Astrocyte of the cerebellum (primary cell): ENCODE measurements around the gene USP3.
A peak's percentile ranks its signal among the peaks of the same experiment; 100 is the strongest.

Experiments
- DNase-seq: peaks from one replicate; pipeline ENCODE4 v3.0.0-alpha.2; 2011; ENCODE audit warnings: low read depth
- H3K4me3 ChIP-seq: 2 replicates; pipeline ENCODE4 v1.5.1; 2011; ENCODE audit warnings: mild to moderate bottlenecking, low read depth, low read length, moderate library complexity
- CTCF ChIP-seq: IDR thresholded peaks from 2 replicates; pipeline ENCODE4 v1.5.1; 2012; ENCODE audit warnings: low read length, low read depth, moderate library complexity, mild to moderate bottlenecking; ENCODE audit errors: missing control alignments
- in situ Hi-C: cut with HindIII; loops from 2 replicates; pipeline ENCODE4 v1.10.0; 2017; ENCODE audit warnings: low sequenced_read_pairs

The USP3 gene

DNA sequence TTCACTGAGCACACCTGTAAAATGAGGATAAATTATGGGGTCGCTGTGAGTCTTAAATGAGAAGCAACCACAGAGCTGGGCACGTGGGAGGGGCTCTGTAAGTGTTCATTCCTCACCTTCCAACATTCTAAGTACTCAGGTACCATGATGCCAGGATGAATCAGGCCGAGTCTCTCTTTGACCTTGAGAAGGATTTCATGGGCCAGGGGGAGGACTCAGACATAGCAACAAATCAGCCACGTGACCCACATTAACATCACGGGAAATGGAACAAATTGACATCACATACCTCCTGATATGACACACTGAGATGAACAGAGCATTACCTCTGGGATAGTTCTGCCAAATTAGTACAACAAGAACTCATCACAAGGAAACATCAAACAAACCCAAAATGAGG is 35.2 kb upstream of the USP3 start:
- no peak for DNase-seq
- no peak overlapping the region for H3K4me3 ChIP-seq
- no peak for TF ChIP-seq CTCF
- in situ Hi-C loops, result no loop called here

- TF ChIP-seq CTCF, result no peak
- no peak for DNase-seq
- H3K4me3 ChIP-seq, result no peak overlapping the region
- in situ Hi-C loops, result no loop called here
Observed at GRCh38 chr15:63469984-63470383, 34.4 kb upstream of the USP3 start.

GRCh38 chr15:63473007-63473748 is 31.2 kb upstream of the USP3 start:
- H3K4me3 ChIP-seq, result no peak overlapping the region
- no peak for DNase-seq
- in situ Hi-C loops, result no loop called here

GRCh38 chr15:63473749-63473998 is 30.7 kb upstream of the USP3 start:
- no peak for TF ChIP-seq CTCF
- H3K4me3 ChIP-seq, result no peak overlapping the region
- no peak for DNase-seq
- in situ Hi-C loops, result no loop called here

More at GRCh38 chr15:63473007-63473748, 31.2 kb upstream of the USP3 start:
- no peak for TF ChIP-seq CTCF

DNA sequence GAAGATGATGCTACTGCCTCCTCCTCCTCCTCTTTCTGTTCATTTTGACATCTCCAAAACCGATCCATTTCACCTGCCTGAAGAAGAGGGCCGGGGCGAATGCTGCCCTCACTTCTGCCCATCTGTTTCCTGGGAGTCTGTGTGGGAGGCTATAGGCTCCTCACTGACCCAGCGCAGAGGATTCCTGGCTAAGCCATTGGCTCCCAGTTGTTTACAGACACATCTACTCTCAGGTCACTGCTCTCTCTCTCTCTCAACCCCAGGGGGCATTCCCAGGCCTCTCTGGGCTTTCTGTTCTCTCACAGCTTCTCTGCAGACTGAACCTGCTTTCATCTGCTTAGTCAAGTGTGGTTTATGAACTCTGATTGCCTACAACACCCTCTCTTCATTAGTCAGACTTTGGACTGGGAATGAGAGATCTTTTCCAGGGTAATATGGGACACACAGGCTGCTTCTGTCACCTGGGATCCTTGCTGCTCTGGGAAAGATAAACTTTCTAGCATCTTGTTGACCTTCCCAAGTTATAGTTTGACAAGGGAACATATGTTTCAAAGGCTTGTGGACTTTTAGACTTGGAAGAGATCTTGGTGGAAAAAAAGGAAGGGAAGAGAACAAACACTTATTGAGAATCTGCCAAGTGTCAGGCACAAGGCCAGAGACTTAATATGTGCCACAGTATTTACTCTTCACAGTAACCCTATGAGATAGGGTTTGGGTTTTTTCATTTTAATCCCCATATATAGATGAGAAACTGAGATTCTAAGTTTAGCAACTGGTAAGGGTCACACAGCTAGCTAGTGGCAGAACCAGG is 30.2 kb upstream of the USP3 start:
- peak; percentile 3 for TF ChIP-seq CTCF
- DNase-seq, result peak; percentile 64
- in situ Hi-C loops, result no loop called here
- no peak overlapping the region for H3K4me3 ChIP-seq

DNA sequence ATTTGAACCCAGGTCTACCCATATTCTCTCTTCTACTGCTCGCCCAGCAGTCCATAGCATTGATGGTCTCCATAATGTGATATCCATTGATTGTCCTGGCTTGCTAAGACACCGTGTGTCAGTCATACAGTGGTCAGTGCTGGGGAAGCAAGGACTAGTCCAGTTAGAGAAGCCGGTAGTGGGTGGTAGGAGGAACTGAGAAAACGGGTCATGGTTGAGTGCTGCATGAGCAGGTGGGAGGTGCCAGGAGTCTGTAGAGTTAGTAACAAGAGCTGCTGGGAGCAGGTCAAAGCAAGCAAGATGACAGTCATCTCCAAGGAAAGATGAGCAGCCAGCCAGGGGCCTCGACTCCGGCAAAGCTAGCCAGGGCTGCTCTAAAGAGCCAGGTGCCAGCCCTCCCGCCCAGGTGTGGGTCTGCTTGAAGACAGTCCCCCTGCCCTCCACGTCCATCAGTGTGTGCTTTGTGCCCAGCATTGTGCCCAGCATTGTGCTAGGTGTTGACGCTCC is 29.5 kb upstream of the USP3 start:
- in situ Hi-C loops, result no loop called here
- no peak overlapping the region for H3K4me3 ChIP-seq
- no peak for TF ChIP-seq CTCF
- DNase-seq, result no peak
